Nephron progenitor cell (in vitro differentiated cells): ENCODE measurements around the gene KCNMB2.

Experiments
- DNase-seq: peaks from one replicate; pipeline ENCODE4 v3.0.0; 2021
- H3K27ac Mint-ChIP-seq: 2 replicates; pipeline ENCODE4 v1.8.0; 2021; ENCODE audit warnings: mild to moderate bottlenecking, moderate library complexity, mixed read lengths
- H3K27me3 Mint-ChIP-seq: 2 replicates; pipeline ENCODE4 v1.8.0; 2021; ENCODE audit warnings: mild to moderate bottlenecking, low read depth, mixed read lengths; ENCODE audit not compliant: poor library complexity
- H3K36me3 Mint-ChIP-seq: 2 replicates; pipeline ENCODE4 v1.8.0; 2021; ENCODE audit warnings: low read depth, mixed read lengths
- H3K4me1 Mint-ChIP-seq: 2 replicates; pipeline ENCODE4 v1.8.0; 2021; ENCODE audit warnings: mixed read lengths
- H3K4me3 Mint-ChIP-seq: 2 replicates; pipeline ENCODE4 v1.8.0; 2021; ENCODE audit warnings: mild to moderate bottlenecking, moderate library complexity, mixed read lengths
- H3K9me3 Mint-ChIP-seq: 2 replicates; pipeline ENCODE4 v1.8.0; 2021; ENCODE audit warnings: mild to moderate bottlenecking, moderate library complexity, mixed read lengths
- CTCF ChIP-seq: fragments of 200-600 bp; sonication (generic); IDR thresholded peaks from 2 replicates; pipeline ENCODE4 v1.5.0; 2021; ENCODE audit warnings: antibody characterized with exemption

The KCNMB2 gene

GRCh38 chr3:178517665-178518334, 18.4 kb upstream of the KCNMB2 start:
- DNase-seq = no peak
- Mint-ChIP-seq H3K9me3 (no peaks in the 10 kb centered on the region), H3K27ac (no peak overlapping the region), H3K36me3 (no peaks in the 10 kb centered on the region), H3K4me1 (peaks cover 23% of the 10 kb centered on the region), H3K4me3 (no peak overlapping the region), H3K27me3 (peaks cover 3% of the 10 kb centered on the region)
- TF ChIP-seq CTCF = no peak

- DNase-seq = no peak
- Mint-ChIP-seq H3K4me3 (no peak overlapping the region), H3K36me3 (no peaks in the 10 kb centered on the region), H3K9me3 (no peaks in the 10 kb centered on the region), H3K27me3 (peaks cover 3% of the 10 kb centered on the region), H3K4me1 (peaks cover 22% of the 10 kb centered on the region), H3K27ac (no peak overlapping the region)
- TF ChIP-seq CTCF = no peak
These were observed 17.4 kb upstream of the KCNMB2 start for GRCh38 chr3:178518660-178519396.

DNA sequence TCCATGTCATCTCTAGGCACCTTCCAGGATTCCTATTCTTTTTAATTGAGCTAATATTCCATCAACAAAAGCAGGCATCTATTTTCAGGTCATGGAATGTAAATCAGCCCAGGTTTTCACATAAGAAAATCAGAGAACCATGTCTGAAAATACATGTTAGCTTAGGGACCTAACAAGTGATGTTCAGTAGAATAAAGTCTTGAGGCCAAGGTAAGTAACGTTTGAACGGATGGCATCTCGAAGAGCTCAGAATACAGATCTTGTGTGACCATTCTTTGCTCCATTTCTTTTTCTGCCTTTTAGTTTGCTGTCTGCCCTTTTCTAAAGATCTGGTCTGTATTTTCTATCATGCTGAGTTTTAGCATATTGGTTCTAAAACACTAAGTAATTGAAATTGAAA, 16.5 kb upstream of the KCNMB2 start:
- Mint-ChIP-seq H3K4me3 (no peak overlapping the region), H3K36me3 (no peaks in the 10 kb centered on the region), H3K9me3 (no peaks in the 10 kb centered on the region), H3K27me3 (peaks cover under 1% of the 10 kb centered on the region), H3K4me1 (peaks cover 18% of the 10 kb centered on the region), H3K27ac (no peak overlapping the region)
- TF ChIP-seq CTCF = no peak
- DNase-seq = no peak

GRCh38 chr3:178520451-178520850, 15.8 kb upstream of the KCNMB2 start:
- H3K9me3 Mint-ChIP-seq = no peaks in the 10 kb centered on the region
- no peak for DNase-seq
- H3K27me3 Mint-ChIP-seq = no peaks in the 10 kb centered on the region
- H3K4me1 Mint-ChIP-seq = peaks cover 25% of the 10 kb centered on the region
- no peak for TF ChIP-seq CTCF
- no peak overlapping the region for H3K4me3 Mint-ChIP-seq
- H3K36me3 Mint-ChIP-seq = no peaks in the 10 kb centered on the region
- H3K27ac Mint-ChIP-seq = no peak overlapping the region

DNA sequence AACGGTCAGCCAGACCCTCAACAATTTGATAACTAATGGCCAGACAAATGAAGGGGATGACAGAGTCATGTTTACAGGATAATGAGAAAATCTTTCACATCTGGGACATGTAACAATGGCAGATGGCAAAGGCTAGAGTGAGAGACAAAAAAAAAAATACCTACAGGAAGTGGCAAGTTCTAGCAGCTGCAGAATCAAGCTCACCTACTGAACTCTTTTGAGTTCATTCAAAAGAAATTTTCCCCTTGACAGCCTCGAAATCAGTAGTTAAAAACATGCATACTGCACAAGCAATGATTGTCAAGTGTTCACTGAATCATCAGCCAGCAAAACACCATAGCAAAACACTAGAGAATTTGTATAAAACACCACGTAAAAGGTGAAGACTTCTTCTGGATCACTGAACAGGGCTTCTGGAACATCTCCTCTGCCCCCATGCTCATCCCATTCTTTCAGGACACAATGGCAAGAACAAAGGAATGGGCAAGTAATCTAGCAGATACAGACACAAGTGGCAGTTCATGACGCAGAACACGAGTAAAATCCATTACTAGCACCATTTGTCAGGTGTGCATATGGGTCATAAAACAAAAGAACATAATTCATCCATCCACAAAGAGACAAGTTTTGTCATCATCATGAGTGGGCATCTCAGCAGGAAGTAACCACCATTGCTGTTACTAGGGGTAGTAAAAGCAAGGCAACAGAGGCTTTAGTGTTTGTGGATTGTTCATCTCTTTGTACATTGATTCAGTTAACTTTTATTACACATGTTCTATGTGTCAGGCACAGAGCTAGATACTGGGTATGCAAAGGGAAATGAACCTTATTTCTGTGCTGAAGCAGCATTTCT, 13.8 kb upstream of the KCNMB2 start:
- no peak for TF ChIP-seq CTCF
- Mint-ChIP-seq H3K9me3 (no peaks in the 10 kb centered on the region), H3K27ac (no peak overlapping the region)

More for the DNA sequence above, 13.8 kb upstream of the KCNMB2 start:
- H3K4me3 Mint-ChIP-seq = no peak overlapping the region
- DNase-seq = no peak
- no peaks in the 10 kb centered on the region for H3K36me3 Mint-ChIP-seq
- no peaks in the 10 kb centered on the region for H3K27me3 Mint-ChIP-seq
- H3K4me1 Mint-ChIP-seq = peaks cover 28% of the 10 kb centered on the region
